Endothelial cell of umbilical vein (primary cell): ENCODE data around the gene SPDYC. TPM values are rescaled to one million over a fixed set of nuclear protein-coding genes. Genes with fewer than 3 reads are reported as not detected.

Experiments used
- BruUV-seq: library from RNA; stranded (reverse); fragments of 400-500 nt; replicated peaks from 2 replicates; lab custom pipeline; 2021; lab: Mats Ljungman, UMichigan
- CTCF ChIA-PET: fragments of 300-600, 350-600 bp; sonication (Branson Sonifier 250); formaldehyde crosslinking; loops from one replicate; lab custom pipeline; 2021; ENCODE audit warnings: antibody characterized with exemption, inconsistent platforms; lab: Charles Lee
- POLR2A ChIA-PET: fragments of 300-600, 350-600 bp; sonication (Branson Sonifier 250); formaldehyde crosslinking; loops from one replicate; lab custom pipeline; 2021; ENCODE audit warnings: antibody characterized with exemption, inconsistent platforms; lab: Charles Lee
- DNase-seq: peaks from one replicate; pipeline ENCODE4 v3.0.0-alpha.2; 2011; ENCODE audit warnings: low read depth, low spot score
- FAIRE-seq: peaks from 2 replicates; lab custom pipeline; 2011; peaks lifted over from hg19 to GRCh38; lab: Jason Lieb, UNC
- H2AFZ ChIP-seq: 2 replicates; pipeline ENCODE4 v1.6.0; 2012; ENCODE audit warnings: low read depth, low read length, control low read depth, inconsistent platforms
- H3K27ac ChIP-seq: 2 replicates; pipeline ENCODE4 v1.5.1; 2011; ENCODE audit warnings: low read depth, mild to moderate bottlenecking, control low read depth, low read length, moderate library complexity; ENCODE audit not compliant: insufficient read depth
- H3K27me3 ChIP-seq, 2 experiments: 2 replicates each; pipeline versions ENCODE4 v1.6.0 to v1.6.1; 2011; ENCODE audit warnings: low read length in 2 of 2, mixed read lengths in 1 of 2; ENCODE audit not compliant: control insufficient read depth in 2 of 2, insufficient read depth in 2 of 2
- H3K36me3 ChIP-seq, 2 experiments: 2 replicates in 1 of 2; 3 replicates in 1 of 2; pipeline ENCODE4 v1.5.1; 2011; ENCODE audit warnings: low read length in 2 of 2, mild to moderate bottlenecking in 1 of 2, moderate library complexity in 1 of 2; ENCODE audit not compliant: control insufficient read depth in 2 of 2, insufficient read depth in 2 of 2; ENCODE audit errors: extremely low read depth in 1 of 2
- H3K4me1 ChIP-seq: 3 replicates; pipeline ENCODE4 v1.5.1; 2011; ENCODE audit warnings: mild to moderate bottlenecking, low read length; ENCODE audit not compliant: control insufficient read depth, insufficient read depth; ENCODE audit errors: extremely low read depth
- H3K4me2 ChIP-seq: 2 replicates; pipeline ENCODE4 v1.6.1; 2011; ENCODE audit warnings: low read length, control low read depth, mixed read lengths; ENCODE audit not compliant: insufficient read depth
- H3K4me3 ChIP-seq, 3 experiments: fragments of 200-600 bp in 1 of 3; sonication (generic), shearing (Covaris generic) in 1 of 3; replicated peaks in 1 of 3; 2 replicates each; pipeline ENCODE4 v1.5.1; 2011 to 2016; ENCODE audit warnings: control low read depth in 3 of 3, low read length in 3 of 3, mild to moderate bottlenecking in 2 of 3, inconsistent platforms in 1 of 3, low read depth in 1 of 3, moderate library complexity in 1 of 3; ENCODE audit not compliant: insufficient read depth in 1 of 3
- H3K79me2 ChIP-seq: 2 replicates; pipeline ENCODE4 v1.6.0; 2012; ENCODE audit warnings: low read length, inconsistent platforms; ENCODE audit not compliant: control insufficient read depth, insufficient read depth
- H3K9ac ChIP-seq: replicated peaks from 2 replicates; pipeline ENCODE3; 2011; ENCODE audit warnings: low read length, control low read depth; ENCODE audit not compliant: insufficient read depth; ENCODE audit errors: extremely low read depth
- H3K9me1 ChIP-seq: replicated peaks from 3 replicates; pipeline ENCODE4 v1.6.0; 2011; ENCODE audit warnings: mild to moderate bottlenecking, low read length; ENCODE audit not compliant: control insufficient read depth, insufficient read depth; ENCODE audit errors: extremely low read depth
- H3K9me3 ChIP-seq: replicated peaks from 2 replicates; pipeline ENCODE4 v1.5.1; 2012; ENCODE audit warnings: low read length, inconsistent platforms; ENCODE audit not compliant: control insufficient read depth, insufficient read depth
- H4K20me1 ChIP-seq: replicated peaks from 2 replicates; pipeline ENCODE3; 2011; ENCODE audit warnings: mild to moderate bottlenecking, low read length; ENCODE audit not compliant: control insufficient read depth, insufficient read depth; ENCODE audit errors: extremely low read depth
- EZH2 ChIP-seq: IDR thresholded peaks from 2 replicates; pipeline ENCODE4 v1.6.1; 2012; ENCODE audit warnings: borderline replicate concordance, low read depth, mild to moderate bottlenecking, moderate library complexity, low read length, inconsistent platforms; ENCODE audit not compliant: severe bottlenecking
- FOS ChIP-seq: IDR thresholded peaks from 2 replicates; pipeline ENCODE4 v1.6.1; 2011; ENCODE audit warnings: mild to moderate bottlenecking, low read length, moderate library complexity, borderline replicate concordance; ENCODE audit not compliant: insufficient read depth
- GATA2 ChIP-seq: IDR thresholded peaks from 2 replicates; pipeline ENCODE4 v1.7.0; 2011; ENCODE audit warnings: low read depth, mild to moderate bottlenecking, moderate library complexity, mixed read lengths, low read length; ENCODE audit not compliant: insufficient read length, insufficient read depth
- JUN ChIP-seq: IDR thresholded peaks from 2 replicates; pipeline ENCODE4 v1.6.1; 2011; ENCODE audit warnings: borderline replicate concordance, low read depth; ENCODE audit not compliant: insufficient read length, insufficient read depth
- MAX ChIP-seq: IDR thresholded peaks from 2 replicates; pipeline ENCODE4 v1.6.1; 2011; ENCODE audit not compliant: insufficient read depth, insufficient read length
- MYC ChIP-seq: IDR thresholded peaks from one replicate; pipeline ENCODE4 v1.6.1; 2011; ENCODE audit warnings: mild to moderate bottlenecking, low read depth, low read length
- POLR2A ChIP-seq: IDR thresholded peaks from 2 replicates; pipeline ENCODE4 v1.6.1; 2012; ENCODE audit warnings: low read depth, mild to moderate bottlenecking, control low read depth, low read length
- POLR2AphosphoS5 ChIP-seq: IDR thresholded peaks from 2 replicates; pipeline ENCODE4 v1.6.1; 2012; ENCODE audit warnings: low read depth, mild to moderate bottlenecking, control low read depth, low read length, moderate library complexity; ENCODE audit not compliant: insufficient read depth
- dilution Hi-C: fragments of 300-500 bp; cut with MboI; formaldehyde crosslinking; loops from one replicate; pipeline ENCODE4 v1.15.0; 2019; ENCODE audit warnings: low sequenced_read_pairs; ENCODE audit not compliant: extremely low pct_ligation_motif_present
- intact Hi-C: fragments of 100-400 bp; cut with micrococcal nuclease; formaldehyde crosslinking; loops from one replicate; pipeline ENCODE4 v1.10.0; 2022
- polyA plus RNA-seq, 4 experiments: library from polyadenylated mRNA; depleted of rRNA in 3 of 4; stranded (reverse) in 3 of 4; unstranded in 1 of 4; fragments of >200 nt; gene quantifications; 2 replicates each; pipeline versions ENCODE4 v1.2.1 to v1.2.3, GENCODE V29; 2011 to 2012; ENCODE audit warnings: missing spikeins in 1 of 4
- total RNA-seq: library from RNA; stranded (reverse); gene quantifications from 2 replicates; pipeline ENCODE4 v1.2.3, GENCODE V29; 2021
- TF ChIP-seq, protein P1 (sequence below), 2 donors: IDR thresholded peaks; 1 replicate in 1 of 2; 2 replicates in 1 of 2; pipeline ENCODE4 v1.5.1; 2011; ENCODE audit warnings: low read length in 2 of 2, mild to moderate bottlenecking in 2 of 2, moderate library complexity in 2 of 2, control low read depth in 1 of 2, inconsistent platforms in 1 of 2, low read depth in 1 of 2; ENCODE audit not compliant: insufficient read depth in 1 of 2; ENCODE audit errors: extremely low read depth in 1 of 2

The SPDYC gene
- total and polyA plus RNA-seq, 2 donors (not counting 3 experiments of a cell fraction or from before 2014, with no cell fraction given): not detected

DNA sequence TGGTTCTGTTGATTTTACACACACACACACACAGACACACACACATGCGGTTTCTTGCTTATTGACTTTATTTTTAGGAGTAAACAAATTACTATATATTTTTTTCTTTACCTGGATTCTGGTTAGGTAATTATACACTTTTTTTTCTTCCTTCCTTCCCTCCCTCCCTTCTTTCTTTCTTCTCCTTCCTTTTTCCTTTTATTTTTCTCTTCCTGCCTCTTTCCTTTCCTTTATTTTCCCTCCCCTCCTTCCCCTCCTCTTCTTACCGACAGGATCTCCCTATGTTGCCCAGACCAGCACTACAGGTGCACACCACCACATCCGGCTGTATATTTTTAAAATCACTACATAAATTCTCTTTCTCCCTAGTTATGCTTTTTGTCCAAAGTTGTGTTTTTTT lies 3.1 kb upstream of the SPDYC start:
- intact Hi-C loops: no loop called here
- no TSS peak for BruUV-seq
- H3K27me3 ChIP-seq: no peaks in the 10 kb centered on the region
- FAIRE-seq (no peak), DNase-seq (no peak)
- H3K36me3 ChIP-seq: no peaks in the 10 kb centered on the region
- H3K79me2 ChIP-seq: no peaks in the 10 kb centered on the region
- POLR2A ChIA-PET: no interaction called here
- TF ChIP-seq, protein P1, sequence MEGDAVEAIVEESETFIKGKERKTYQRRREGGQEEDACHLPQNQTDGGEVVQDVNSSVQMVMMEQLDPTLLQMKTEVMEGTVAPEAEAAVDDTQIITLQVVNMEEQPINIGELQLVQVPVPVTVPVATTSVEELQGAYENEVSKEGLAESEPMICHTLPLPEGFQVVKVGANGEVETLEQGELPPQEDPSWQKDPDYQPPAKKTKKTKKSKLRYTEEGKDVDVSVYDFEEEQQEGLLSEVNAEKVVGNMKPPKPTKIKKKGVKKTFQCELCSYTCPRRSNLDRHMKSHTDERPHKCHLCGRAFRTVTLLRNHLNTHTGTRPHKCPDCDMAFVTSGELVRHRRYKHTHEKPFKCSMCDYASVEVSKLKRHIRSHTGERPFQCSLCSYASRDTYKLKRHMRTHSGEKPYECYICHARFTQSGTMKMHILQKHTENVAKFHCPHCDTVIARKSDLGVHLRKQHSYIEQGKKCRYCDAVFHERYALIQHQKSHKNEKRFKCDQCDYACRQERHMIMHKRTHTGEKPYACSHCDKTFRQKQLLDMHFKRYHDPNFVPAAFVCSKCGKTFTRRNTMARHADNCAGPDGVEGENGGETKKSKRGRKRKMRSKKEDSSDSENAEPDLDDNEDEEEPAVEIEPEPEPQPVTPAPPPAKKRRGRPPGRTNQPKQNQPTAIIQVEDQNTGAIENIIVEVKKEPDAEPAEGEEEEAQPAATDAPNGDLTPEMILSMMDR (IDR thresholded peaks at IDR 0.05; ENCODE audit: extremely low read depth in 1 of 2, insufficient read depth in 1 of 2, low read depth in 1 of 2, low read length in 2 of 2): no peak
- TF ChIP-seq MAX (no peak), JUN (no peak), POLR2AphosphoS5 (no peak), FOS (no peak), EZH2 (no peak), GATA2 (no peak), POLR2A (no peak), MYC (no peak)
- H3K9me3 ChIP-seq: no peaks in the 10 kb centered on the region
- dilution Hi-C loops: no loop called here
- no peak overlapping the region for H2AFZ ChIP-seq
- no peaks in the 10 kb centered on the region for H3K9me1 ChIP-seq
- H3K27ac ChIP-seq: no peak overlapping the region
- no peak overlapping the region for H3K9ac ChIP-seq
- no peak overlapping the region for H3K4me3 ChIP-seq
- H3K4me1 ChIP-seq: peaks cover 15% of the 10 kb centered on the region
- no peaks in the 10 kb centered on the region for H4K20me1 ChIP-seq
- no peak overlapping the region for H3K4me2 ChIP-seq
- CTCF ChIA-PET: interaction anchor here (1.4 kb wide), 1 partner anchor 56 kb away, joined by 3 read pairs; no protein-coding TSS in a partner anchor
